ENCODE measurements around the gene FAP.
A peak's percentile ranks its signal among the peaks of the same experiment; 100 is the strongest.

FAP gene

DNA sequence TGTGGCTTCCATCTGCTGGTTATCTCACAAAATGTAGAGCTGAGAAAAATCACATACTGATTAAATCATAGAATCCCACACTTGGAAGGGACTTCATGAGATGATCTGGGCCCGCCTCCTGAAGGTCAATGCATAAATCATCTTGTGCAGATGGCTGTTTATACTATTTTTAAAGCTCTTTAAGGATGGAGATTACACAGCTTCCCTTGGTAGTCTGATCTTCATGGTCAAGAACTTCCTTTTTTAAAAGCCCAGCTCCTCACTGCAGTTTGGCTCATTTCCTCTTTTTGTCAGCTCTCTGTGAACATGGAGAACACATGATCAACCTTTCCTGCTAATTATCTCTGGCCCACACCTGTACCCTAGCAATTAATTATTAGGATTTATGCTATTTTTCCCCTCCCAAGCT is 117.1 kb downstream of the FAP start:
- peak; percentile 41 for DNase-seq (ENCODE audit: low spot score)

DNA sequence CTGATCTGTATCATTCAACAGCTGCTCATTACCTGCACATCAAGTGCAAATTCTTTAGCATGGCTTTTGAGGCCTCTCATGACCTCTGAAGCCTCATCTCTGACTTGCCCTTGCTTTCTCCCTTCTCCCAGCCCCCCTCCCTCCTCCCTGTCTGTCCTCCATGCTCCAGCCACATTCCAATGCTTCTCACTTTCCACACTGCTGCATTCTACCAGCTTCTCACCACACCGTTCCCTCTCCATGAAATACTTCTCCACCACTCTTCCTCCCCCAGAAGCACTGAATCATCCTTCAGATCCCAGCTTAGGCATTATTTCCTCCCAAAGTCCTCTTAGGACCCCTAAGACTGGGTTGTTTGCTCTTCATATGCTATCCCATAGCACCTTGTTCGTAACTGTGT is 118.1 kb downstream of the FAP start:
- no peak for DNase-seq (ENCODE audit: low spot score)

DNA sequence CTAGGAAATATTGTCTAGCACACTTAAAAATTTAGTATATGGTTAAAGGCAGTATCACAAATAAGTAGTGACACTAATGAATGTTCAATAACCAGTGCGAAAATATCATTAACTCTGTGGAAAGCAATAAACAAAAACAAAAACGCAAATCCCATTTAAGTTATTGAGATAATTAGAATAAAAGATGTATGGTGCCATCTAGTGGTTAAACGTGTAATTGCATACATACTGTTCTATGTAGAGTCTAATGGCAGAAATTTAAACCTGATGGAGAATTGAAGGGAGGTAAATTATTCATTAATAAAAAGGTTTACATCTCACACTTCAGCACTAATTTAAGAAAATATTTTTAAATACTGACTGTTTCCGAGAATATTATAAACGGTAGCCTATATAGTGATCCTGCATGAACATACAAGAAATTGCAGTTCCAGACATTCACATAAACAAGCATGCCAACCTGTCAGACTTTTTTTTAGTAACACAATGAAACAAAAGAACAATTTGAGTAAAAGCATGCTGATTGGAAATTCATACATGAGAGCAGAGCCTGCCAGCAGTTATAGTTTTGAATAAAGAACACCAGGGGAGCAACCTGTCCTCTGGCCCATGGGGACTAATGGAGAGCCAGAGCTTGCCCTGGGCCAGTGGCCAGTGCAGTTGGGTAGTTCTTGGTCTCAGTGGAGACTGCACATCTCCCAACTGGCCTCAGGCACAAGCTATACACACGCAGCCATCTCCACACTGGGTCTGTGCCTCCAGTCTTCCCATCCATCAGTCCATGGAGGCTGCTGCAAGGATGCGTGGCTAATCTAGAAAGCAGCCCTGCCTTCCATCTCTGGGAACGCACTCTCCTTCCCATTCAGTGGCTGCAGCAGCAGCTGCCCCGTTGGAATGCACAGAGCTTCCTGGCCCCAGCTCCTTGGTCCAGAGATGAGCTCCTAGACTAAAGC is 119.2 kb downstream of the FAP start:
- DNase-seq (ENCODE audit: low spot score) = peak; percentile 74

Data from kidney capillary endothelial cell (primary cell).